NCI-H1694 treated with DMSO at 0.1 percent for 48 hours (cell line): ENCODE results near the gene DEDD2.

Experiments used
- DNase-seq: peaks from one replicate; lab custom pipeline; 2025; lab: John Stamatoyannopoulos, UW

DEDD2 gene

DNA sequence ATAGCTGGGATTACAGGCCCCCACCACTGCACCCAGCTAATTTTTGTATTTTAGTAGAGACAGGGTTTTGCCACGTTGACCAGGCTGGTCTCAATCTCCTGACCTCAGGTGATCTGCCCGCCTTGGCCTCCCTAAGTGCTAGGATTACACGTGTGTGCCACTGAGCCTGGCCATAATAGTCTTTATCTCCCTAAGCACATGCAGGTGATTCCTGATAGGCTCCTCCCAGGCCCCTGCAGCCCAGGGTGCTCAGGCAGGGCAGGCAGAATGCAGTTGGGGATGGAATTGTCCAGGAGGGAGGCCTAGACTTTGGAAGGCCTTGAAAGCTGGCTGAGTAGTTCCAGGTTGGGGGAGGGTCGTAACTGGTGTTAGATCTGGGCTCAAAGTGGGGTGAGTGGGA, 11.2 kb upstream of the DEDD2 start:
- no peak for DNase-seq

DNA sequence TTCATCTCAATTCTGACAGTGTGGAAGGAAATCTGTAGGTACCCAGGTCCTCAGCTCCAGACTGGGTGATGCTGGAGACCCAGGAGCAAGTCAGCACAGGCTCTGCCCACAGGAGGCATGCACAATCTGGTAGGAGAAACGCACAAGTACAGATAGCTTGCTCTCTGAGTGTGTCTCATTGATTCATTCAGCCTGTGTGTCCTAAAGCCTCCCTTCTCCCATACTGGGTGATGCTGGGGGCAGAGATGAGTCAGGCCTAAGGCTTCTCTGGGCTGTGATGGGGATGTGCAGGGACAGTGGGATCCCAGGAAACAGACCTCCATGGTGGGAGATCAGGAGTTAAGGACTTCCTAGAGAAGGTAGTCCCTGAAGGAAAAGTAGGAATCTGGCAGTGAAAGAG, 9.4 kb upstream of the DEDD2 start:
- DNase-seq, result no peak

DNA sequence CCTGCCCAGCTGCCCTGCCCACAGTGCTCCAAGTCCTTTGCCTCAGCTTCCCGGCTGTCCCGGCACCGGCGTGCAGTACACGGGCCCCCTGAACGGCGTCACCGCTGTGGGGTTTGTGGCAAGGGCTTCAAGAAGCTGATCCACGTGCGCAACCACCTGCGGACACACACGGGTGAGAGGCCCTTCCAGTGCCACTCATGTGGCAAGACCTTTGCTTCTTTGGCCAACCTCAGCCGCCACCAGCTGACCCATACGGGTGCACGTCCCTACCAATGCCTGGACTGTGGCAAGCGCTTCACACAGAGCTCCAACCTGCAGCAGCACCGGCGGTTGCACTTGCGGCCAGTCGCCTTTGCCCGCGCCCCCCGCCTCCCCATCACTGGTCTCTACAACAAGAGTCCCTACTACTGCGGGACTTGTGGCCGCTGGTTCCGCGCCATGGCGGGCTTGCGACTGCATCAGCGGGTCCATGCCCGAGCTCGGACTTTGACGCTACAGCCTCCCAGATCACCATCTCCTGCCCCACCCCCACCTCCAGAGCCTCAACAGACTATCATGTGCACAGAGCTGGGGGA, 8.3 kb upstream of the DEDD2 start:
- DNase-seq, result no peak

DNA sequence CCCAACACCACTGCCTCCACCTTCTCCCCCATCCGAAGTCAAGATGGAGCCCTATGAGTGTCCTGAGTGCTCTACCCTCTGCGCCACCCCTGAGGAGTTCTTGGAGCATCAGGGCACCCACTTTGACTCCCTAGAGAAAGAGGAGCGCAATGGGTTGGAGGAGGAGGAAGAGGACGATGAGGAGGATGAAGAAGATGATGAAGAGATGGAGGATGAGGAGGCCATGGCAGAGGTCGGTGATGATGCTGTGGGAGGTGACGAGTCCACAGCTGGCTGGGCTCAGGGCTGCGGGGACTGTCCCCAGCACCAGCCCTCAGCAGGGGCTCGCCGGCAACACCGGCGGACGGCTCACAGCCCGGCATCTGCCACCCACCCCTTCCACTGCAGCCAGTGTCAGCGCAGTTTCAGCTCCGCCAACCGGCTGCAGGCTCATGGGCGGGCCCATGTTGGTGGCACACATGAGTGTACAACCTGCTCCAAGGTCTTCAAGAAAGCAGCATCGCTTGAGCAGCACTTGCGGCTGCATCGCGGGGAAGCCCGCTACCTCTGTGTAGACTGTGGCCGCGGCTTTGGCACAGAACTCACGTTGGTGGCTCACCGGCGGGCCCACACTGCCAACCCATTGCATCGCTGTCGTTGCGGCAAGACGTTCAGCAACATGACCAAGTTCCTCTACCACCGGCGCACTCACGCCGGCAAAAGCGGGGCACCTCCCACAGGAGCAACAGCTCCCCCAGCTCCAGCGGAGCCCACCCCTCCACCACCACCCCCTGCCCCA, 7.7 kb upstream of the DEDD2 start:
- no peak for DNase-seq

DNA sequence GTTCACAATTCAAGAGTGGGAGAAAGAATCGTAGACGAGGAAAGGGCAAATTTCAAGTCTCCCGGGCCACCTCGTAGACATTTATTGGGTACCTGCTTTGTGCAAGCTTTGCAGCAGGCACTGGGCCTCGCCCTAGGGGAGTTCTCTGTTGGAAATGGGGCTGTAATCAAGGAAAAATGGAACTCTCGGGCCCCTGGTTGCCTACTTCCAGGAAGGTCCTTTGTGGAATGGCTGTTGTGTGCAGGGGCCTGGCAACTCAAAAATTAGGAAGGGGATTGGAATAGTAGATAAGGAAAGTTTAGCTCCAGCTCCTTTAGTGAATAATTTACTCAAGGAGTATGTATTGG, 3.2 kb upstream of the DEDD2 start:
- DNase-seq, result no peak

DNA sequence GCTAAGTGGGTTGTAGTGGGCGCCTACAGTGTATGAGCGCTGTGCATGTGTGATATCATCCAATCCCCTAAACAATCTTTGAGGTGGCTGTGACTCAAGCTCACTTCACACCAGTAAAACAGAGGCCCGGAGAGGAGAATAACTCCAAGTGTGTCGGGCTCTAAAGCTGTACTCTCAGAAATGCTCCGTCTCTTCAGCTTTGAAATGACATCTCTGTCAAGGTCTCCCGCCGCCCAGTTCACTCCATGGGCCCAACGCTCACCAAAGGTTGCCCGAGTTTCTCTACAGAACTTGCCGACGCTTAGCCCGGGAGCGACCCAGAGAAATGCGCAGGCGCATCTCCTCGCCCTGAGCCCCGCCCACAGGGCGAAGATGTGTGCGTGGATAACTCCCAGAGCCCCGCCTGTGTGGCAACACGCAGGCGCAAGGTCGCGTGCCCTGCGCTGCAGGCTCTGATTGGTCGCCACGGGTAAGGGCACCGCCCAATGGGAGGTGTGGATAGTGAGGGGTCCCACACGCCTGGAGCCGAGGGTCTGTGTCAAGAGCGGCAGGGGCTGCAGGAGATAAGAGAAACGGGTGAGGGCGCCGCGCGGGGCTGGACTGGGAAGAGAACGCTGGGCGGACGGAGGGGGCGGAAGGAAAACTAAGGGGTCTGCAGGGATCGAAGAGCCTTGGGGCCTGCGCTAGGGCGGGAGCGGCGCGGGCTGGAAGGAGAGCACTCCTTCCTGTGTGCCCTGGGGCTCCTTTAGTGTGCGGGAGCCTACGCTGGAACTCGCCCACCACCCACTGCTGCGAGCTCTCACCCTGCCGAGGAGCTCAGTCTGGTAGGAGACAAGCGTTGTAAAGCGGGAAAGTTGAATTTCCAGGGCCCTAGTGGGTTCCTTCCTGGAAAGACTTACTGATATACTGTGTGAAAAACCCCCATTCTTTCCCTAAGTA, 2.6 kb upstream of the DEDD2 start, which contains the start of gene ZNF526:
Gene ZNF526 (plus strand): TSS at position 501 of the 939 bp plus-strand sequence. CDS start 4,092 bp downstream, outside the sequence.
- peak; percentile 95 for DNase-seq

DNA sequence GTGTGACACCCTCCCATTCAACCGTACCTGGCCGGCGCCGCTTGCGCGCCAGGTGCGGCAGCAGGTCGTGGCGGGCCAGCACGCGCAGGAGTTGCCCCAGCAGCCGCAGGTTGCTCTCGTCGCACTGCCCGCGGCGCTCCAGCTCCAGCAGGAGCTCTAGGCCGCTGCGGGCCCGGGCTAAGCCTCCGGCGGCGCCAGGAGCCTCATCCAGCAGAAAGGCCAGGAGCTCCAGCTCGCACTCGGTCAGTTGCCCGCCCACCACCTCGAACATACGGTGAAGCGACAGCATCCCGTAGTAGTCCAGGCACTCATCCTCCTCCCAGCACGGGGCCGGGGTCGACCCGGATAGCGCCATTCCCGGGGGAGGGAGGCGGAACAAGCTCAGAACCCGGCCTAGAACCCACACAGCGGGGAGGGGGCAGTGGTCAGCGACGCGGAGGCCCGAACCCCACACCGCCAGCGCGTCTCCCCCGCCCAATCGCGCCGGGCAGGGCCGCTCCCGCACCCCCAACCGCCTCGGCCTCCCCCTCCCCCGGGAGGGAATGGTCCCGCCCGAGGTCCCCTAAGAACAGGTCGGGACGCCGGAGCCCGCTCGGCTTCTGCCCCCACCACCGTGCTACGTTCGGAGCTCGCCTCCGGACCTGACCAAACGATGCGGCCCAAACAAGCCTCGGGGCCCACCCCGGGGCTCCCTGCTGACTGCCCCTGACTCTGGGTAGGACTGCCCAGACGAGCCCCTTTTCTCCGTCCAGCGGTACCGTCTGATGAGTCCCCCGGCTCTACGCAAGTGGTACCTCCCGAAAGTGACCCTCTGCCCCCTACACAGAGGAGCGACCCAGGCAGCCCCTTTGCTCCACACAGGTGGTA, 591 bp downstream of the DEDD2 start:
- DNase-seq, result no peak

DNA sequence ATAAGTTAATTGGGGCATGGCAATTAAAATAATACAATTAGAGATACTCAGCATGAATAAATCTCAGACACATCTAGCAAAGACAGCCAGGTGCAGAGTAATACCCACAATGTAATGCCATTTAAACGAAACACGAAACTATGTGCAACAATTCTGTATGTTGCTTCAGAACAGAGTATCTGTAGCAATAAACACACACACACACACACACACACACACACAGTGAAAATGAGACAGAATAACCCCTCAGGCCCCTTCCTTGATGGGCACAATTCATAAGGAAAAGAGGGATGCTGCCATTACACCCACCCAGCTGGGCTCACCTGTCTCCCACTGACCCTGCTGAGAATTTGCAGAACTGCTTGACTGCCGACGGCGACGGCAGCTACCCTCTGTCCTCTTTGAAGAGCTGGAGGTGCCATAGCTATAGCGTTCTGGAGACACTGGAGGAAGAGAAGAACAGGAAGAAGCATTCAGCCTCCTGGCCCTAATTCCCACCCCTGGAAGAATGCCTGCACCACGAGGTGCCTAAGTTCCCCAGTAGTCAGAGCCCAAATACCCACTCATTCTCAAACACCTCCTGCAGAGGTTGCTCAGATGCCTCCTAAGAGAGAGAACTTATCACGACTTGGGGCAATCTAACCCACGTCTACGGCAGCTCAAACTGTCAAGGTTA, 2.5 kb downstream of the DEDD2 start:
- DNase-seq, result no peak

DNA sequence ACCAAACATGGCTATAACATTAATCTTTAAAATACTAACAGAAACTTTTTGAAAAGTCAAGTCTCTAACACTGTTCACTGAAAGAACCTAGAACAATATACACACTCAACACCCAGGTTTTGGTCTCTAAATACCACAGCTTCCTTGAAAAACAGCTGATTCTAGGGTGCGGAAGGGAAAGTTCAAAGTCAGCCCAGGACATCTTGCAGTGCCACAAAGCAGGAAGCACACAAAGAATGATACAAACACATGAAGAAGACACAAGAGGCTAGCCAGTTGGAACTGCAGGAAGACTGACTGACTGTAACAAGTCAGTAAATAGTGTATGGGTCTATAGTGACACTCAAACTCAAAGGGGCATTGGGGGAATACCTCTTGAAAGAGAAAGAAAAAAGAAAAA, 4.6 kb downstream of the DEDD2 start:
- DNase-seq, result no peak

DNA sequence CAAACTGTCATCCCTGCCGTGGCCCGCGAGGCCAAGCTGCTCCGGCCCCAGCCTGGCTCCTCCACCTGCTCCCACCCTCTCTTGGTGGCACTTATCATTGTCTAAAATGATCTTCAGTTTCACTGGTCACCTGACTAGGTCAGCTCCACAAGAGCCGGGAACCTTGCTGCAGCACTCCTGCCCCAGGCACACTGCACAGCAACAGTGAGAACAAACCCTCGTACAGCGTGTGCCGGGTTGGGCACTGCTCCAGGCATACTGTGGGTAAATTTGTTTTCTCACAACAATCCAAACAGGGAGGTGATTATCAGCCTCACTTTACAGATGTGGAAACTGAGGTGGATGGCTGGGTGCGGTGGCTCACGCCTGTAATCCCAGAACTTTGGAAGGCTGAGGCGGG, 8.9 kb downstream of the DEDD2 start:
- DNase-seq, result no peak

DNA sequence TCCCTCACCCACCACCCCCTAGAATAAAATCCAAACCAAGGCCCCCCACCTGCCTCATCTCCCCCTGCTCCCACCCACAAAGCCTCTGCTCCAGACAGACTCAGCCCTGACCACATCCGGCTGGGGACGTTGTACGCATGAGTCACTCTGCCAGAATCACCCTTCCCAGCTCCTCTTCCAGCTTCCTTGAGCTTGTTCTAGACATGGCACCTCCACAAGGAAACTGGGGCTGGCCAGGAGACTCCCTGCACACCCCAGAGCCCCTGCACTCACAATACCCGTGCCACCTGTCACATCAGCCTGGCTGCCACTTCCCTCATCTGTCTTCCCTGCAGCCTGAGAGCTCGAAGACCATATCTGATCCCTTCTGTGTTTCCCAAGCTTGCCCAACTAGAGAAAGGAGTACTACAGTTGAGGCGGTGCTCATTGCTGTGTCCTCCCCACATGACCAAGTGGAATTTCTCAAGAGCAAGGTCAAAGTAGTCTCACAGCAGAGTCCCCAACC, 9.7 kb downstream of the DEDD2 start:
- no peak for DNase-seq

DNA sequence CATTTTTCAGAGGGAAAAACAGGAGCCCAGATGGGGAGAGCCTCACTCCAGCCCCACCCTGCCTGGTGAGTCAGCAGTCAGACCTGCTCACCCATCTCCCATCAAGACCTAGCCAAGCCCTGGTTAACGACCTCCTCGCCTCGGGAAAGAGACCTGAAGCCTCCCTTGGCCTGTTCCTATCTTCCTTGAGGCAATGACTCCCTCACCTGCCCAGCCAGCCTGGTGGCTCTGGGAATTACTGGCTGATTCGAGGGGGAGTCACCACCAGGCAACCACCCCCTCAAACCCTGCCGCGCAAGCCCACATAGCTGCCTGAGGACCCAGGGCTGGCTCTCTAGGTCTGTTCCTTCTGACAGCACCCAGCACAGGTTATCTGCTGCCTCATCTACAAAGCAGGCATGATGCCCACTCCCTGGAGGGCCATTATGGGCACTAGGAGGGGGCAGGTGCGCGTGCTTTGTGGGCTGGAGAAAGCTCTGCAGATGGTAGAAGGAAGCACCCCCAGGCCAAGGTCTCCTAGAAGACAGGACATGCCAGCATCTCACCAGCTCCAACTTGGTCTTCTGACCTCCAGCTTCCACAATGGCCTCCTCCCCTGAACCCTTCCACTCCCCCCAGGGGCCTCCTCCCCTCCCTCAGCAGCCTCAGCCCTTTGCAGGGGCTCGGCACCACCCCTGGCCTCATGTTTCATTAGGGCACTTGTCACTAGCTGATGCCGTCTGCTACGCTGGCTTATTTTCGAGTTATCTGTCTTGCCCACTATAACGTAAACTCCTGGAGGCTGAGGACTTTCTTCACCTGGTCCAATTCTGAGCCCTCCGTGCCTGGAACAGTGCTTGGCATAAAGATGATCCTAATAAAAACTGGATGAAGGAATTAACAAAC, 10.4 kb downstream of the DEDD2 start:
- no peak for DNase-seq

DNA sequence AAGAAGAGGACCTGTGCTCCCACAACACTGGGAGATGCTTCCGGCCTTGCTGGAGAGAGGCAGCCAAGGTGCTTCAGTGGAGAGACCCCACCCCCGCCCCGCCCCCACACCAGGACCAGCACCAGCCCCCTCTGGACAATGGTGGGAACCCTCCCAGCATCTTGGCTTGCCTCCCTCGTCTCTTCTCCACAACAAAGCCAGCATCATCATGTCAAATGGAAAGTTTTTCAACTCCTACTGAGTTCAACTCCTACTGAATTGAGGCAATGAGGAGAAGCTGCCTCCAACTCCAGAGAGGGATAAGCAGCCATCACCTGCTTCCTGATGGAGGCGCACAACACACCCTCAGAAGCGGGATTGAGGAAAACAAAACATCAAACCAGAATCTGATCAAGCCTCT, 12.8 kb downstream of the DEDD2 start:
- DNase-seq, result no peak

DNA sequence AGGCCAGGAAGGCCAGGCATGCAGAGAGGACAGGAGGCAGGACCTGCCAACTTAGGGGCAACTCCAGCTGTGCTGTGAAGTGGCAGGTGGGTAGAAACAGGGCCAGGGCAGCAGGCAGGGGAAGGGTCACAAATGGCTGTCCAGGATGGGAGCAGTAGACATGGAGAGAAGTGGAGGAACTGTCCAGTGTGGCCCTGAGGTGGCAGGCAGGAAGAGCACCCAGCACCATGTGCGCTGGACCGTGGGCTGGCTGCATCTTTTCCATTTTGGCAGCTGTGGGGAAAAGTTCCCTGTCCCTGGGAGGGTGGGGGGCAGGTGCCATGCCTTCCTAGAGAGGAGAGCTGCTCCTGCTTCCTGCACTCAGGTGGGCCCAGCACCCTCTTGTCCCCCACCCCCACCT, 13.8 kb downstream of the DEDD2 start:
- no peak for DNase-seq

DNA sequence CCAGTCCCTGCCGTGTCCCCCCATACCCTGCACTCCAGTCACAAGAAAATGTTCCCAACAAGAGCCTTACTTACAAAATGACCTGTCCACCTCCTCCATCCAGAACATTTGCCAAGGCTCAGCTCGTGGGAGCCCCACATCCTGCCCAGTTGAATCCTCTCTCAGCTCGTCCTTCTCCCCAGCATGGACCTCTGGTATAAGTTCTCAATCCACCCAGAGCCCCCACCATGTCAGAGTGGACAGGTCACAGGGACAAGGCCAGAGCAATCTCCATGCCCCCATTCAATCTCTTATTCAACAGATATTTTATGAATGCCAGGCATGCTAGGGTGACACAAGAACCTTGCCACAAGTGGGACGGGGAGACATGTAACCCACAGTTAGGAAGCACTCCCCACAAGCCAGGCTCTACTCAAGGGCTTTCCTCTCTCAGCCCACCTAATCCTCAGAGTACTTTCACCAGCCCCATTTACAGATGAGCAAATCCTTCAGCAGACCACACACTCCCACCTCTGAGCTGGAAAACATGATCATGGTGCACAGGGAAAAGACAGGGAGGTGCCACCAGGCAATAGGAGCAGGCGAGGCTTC, 15.1 kb downstream of the DEDD2 start:
- DNase-seq, result no peak

DNA sequence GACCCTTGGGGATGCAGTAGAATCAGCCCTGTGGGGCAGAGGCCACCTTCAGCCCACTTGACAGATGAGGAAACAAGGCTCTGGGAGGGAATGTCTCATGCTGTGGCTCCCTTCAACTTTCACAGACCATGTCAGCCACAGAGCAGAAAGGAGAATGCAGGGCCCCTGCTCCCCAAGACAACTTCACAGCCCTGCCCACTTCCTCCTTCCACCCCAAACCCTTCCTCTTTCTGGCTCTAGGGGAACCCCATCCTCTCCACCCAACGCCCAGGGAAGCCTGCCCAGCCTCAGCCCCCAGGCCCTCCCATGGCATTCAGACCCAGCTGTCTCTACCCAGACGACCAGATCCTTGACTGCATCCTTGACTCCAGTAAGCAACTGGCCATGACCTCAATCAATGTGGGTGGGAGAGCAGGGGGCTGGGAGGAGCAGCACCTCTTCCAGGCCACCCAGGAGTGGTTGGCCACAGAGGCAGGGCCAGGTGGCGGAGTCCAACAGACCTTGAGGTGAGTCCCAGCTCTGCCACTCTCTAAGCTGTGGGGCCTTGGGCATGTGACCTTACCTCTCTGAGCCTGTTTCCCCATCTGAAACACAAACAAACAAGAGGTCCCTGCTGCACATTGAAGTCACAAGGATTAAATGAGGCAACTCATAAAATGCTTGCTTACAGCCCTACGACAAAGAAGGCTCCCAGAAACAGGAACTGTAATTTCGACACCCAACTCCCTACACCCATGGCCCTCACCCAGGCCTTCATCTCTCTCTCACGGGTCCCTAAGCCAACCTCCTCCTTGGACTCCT, 15.8 kb downstream of the DEDD2 start:
- no peak for DNase-seq

DNA sequence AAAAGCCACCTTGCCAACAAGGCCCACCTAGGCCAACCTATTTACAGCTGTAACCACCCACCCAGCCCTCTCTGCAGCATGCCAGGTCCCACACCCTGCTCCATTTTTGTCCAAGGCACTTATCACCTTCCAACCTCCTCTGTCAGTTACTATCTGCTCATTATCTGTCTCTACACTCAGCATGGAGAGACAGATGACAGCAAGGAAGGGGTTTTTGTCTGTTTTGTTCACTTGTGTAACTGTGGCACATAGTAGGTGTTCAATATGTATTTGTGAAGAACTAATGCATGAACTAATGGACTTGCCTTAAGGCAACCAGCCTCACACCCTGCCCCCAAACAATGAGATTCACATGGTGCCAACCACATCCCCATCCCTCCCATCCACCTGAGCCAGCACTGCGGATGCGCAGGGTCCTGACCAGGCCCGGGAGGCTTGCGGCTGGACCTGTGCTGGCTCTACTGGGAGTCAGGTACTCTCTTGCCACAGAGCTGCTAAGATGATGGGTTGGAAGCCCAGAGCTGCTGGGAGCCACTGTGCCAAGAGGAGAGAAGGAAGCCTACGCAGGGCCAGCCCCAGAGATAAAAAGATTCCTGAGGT, 17.3 kb downstream of the DEDD2 start:
- DNase-seq, result no peak

DNA sequence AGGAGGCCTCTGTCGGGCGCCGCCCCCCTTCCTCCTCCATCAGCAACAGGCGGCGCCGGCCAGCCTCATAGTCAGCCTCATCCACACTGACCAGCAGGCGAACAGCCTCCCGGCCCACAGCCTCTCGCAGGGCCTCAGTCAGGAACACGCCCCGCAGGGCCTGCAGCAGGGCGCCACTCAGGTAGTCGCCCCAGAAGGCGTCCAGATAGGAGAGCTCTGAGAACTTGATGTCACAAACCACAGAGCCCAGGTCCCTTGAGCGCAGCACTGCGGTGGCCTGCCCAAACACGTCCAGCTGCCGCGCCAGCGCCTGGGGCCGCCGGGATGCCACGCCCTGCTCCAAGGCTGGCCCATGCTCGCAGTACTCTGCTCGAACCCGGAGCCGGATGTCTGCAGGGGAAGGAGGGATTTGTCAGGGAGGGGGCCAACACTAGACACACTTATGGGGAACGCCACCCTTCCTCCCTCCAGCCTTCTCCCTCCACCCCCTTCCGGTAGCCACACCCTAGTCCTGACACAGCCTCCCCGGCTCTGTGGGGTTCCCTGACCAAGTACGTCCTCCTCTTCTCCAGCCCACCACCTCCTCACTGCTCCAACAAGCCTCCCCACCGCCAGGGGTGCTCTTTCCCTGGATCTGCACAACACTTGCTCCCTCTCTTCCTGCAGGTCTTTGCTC, 17.9 kb downstream of the DEDD2 start:
- DNase-seq, result no peak
